ENCODE data around the gene KRTAP10-1.

DNA sequence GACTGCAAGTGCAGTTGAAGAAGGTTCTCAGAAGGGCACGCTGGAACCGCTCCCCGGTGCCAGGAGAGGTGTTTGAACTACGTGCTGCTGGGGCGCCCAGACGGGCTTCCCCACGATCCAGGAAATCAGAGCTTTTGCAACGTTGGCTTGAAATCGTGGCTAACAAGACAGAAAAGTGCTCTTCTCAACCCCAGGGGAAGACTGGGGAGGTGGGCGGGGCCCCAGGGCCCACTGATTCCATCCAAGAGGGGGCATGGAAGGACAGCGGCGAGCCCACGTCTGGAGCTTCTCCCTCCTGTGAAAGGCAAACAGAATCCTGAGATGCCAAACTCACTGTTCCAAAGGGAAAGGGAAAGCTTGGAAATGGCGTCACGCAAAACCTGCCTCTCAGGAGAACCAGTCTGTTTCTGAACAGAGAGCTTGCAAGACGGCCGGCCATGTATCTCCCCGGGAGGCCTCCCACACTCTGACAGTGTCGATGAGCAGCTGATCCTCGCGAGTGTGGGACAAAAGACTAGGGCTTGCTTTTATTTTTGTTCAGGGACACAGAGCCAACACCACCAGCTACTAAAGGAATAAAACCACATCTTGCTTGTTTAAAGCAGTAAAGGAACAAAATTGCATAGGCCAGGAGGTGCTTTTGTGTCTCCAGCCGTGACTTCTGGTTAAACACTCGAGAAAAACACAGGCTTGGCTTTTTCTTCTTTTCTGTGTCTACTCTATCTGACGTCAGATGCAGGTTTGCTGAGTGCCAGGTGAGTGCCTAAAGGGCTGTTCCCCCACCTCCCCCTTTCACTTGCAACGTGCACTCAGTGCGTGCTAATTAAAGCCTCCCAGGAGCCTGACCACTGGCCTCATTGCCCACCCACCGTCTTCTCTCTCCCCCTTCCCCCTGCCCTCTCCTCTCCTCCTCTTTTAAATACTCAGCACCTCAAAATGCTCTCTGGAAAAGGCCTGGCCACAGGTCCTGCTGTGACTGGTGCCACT lies 43.1 kb downstream of the KRTAP10-1 start:
- TF ChIP-seq, protein P1, sequence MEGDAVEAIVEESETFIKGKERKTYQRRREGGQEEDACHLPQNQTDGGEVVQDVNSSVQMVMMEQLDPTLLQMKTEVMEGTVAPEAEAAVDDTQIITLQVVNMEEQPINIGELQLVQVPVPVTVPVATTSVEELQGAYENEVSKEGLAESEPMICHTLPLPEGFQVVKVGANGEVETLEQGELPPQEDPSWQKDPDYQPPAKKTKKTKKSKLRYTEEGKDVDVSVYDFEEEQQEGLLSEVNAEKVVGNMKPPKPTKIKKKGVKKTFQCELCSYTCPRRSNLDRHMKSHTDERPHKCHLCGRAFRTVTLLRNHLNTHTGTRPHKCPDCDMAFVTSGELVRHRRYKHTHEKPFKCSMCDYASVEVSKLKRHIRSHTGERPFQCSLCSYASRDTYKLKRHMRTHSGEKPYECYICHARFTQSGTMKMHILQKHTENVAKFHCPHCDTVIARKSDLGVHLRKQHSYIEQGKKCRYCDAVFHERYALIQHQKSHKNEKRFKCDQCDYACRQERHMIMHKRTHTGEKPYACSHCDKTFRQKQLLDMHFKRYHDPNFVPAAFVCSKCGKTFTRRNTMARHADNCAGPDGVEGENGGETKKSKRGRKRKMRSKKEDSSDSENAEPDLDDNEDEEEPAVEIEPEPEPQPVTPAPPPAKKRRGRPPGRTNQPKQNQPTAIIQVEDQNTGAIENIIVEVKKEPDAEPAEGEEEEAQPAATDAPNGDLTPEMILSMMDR (IDR thresholded peaks at IDR 0.05), result no peak
- TF ChIP-seq EZH2 (IDR thresholded peaks at IDR 0.05) (no peak), EZH2phosphoT487 (IDR thresholded peaks at IDR 0.05) (no peak)

Data from neural progenitor cell (in vitro differentiated cells).